PFSK-1 (cell line): ENCODE data around the gene PHC1.

Experiments
- POLR2AphosphoS5 ChIP-seq: IDR thresholded peaks from 2 replicates; pipeline ENCODE4 v1.6.1; 2012; ENCODE audit warnings: low read depth, mild to moderate bottlenecking, control low read depth, low read length, moderate library complexity
- REST ChIP-seq, 2 experiments: IDR thresholded peaks; 2 replicates each; pipeline versions ENCODE4 v1.6.1 to v1.8.0; 2011 to 2012; ENCODE audit warnings: low read depth in 2 of 2, low read length in 2 of 2, control low read depth in 1 of 2, inconsistent platforms in 1 of 2, mild to moderate bottlenecking in 1 of 2, moderate library complexity in 1 of 2; ENCODE audit not compliant: insufficient read depth in 1 of 2
- TAF1 ChIP-seq: IDR thresholded peaks from 2 replicates; pipeline ENCODE4 v1.6.1; 2012; ENCODE audit warnings: low read length, control low read depth, borderline replicate concordance; ENCODE audit not compliant: insufficient read depth

GRCh38 chr12:8947737-8948136 is 33.4 kb downstream of the PHC1 start:
- no peak for TF ChIP-seq POLR2AphosphoS5
- TF ChIP-seq REST (IDR thresholded peaks at IDR 0.05; ENCODE audit: insufficient read depth in 1 of 2, low read depth in 2 of 2, low read length in 2 of 2) = no peak
- TF ChIP-seq TAF1 = no peak
